ENCODE results near the gene ZER1. TPM values are rescaled to one million over a fixed set of nuclear protein-coding genes. Genes with fewer than 3 reads are reported as not detected.

ZER1 gene
- polyA plus RNA-seq, 1 donor from 2014 or later, result 30.6 TPM

- Histone ChIP-seq H3K9me2 (ENCODE audit: insufficient read depth, low read length) (no peaks in the 10 kb centered on the region), H3K27me3 (ENCODE audit: insufficient read depth, low read depth, low read length) (peaks cover 3% of the 10 kb centered on the region), H3K9me3 (ENCODE audit: low read length) (no peaks in the 10 kb centered on the region), H3K4me2 (ENCODE audit: low read length) (no peak overlapping the region), H3K4me3 (ENCODE audit: low read length) (no peak overlapping the region), H3K79me2 (replicated peaks; ENCODE audit: insufficient read depth, low read length) (no peaks in the 10 kb centered on the region), H3K9ac (ENCODE audit: low read length) (no peak overlapping the region), H3K36me3 (ENCODE audit: insufficient read depth, low read length) (no peaks in the 10 kb centered on the region), H3F3A (ENCODE audit: insufficient read depth, low read length, poor library complexity, severe bottlenecking) (no peaks in the 10 kb centered on the region), H4K20me1 (ENCODE audit: insufficient read depth) (no peaks in the 10 kb centered on the region), H2AFZ (ENCODE audit: low read depth, low read length) (no peak overlapping the region), H3K27ac (ENCODE audit: low read length) (no peak overlapping the region)
- TF ChIP-seq EZH2 (IDR thresholded peaks at IDR 0.05; ENCODE audit: borderline replicate concordance, insufficient read depth, low read length, poor library complexity, severe bottlenecking) (no peak), CTCF (IDR thresholded peaks at IDR 0.05; ENCODE audit: poor library complexity, severe bottlenecking) (no peak), REST (IDR thresholded peaks at IDR 0.05; ENCODE audit: borderline replicate concordance) (no peak), TAF1 (IDR thresholded peaks at IDR 0.05; ENCODE audit: low read depth) (no peak), EP300 (conservative IDR thresholded peaks at IDR 0.05; ENCODE audit: poor library complexity, severe bottlenecking) (no peak)
Measured at GRCh38 chr9:128706671-128707381, 64.9 kb downstream of the ZER1 start.

GRCh38 chr9:128706045-128706444 lies 65.7 kb downstream of the ZER1 start:
- TF ChIP-seq EZH2 (IDR thresholded peaks at IDR 0.05; ENCODE audit: borderline replicate concordance, insufficient read depth, low read length, poor library complexity, severe bottlenecking) (no peak), CTCF (IDR thresholded peaks at IDR 0.05; ENCODE audit: poor library complexity, severe bottlenecking) (no peak), MXI1 (conservative IDR thresholded peaks at IDR 0.05; ENCODE audit: poor library complexity, severe bottlenecking) (no peak), TAF1 (IDR thresholded peaks at IDR 0.05; ENCODE audit: low read depth) (no peak), EP300 (conservative IDR thresholded peaks at IDR 0.05; ENCODE audit: poor library complexity, severe bottlenecking) (no peak), REST (IDR thresholded peaks at IDR 0.05; ENCODE audit: borderline replicate concordance) (no peak), POLR2AphosphoS5 (IDR thresholded peaks at IDR 0.05) (no peak), RAD21 (conservative IDR thresholded peaks at IDR 0.05) (no peak), SMC3 (conservative IDR thresholded peaks at IDR 0.05; ENCODE audit: poor library complexity) (no peak)
- Histone ChIP-seq H3K36me3 (ENCODE audit: insufficient read depth, low read length) (no peaks in the 10 kb centered on the region), H3K27ac (ENCODE audit: low read length) (no peak overlapping the region), H3K4me3 (ENCODE audit: low read length) (no peak overlapping the region), H3K4me2 (ENCODE audit: low read length) (no peak overlapping the region), H3K9ac (ENCODE audit: low read length) (no peak overlapping the region), H3K27me3 (ENCODE audit: insufficient read depth, low read depth, low read length) (peaks cover 3% of the 10 kb centered on the region), H3K79me2 (replicated peaks; ENCODE audit: insufficient read depth, low read length) (no peaks in the 10 kb centered on the region), H4K20me1 (ENCODE audit: insufficient read depth) (no peaks in the 10 kb centered on the region), H3K9me3 (ENCODE audit: low read length) (no peaks in the 10 kb centered on the region), H3F3A (ENCODE audit: insufficient read depth, low read length, poor library complexity, severe bottlenecking) (no peaks in the 10 kb centered on the region), H3K9me2 (ENCODE audit: insufficient read depth, low read length) (no peaks in the 10 kb centered on the region), H2AFZ (ENCODE audit: low read depth, low read length) (no peak overlapping the region)

Data from neural cell (in vitro differentiated cells).